NCI-H1436 treated with DMSO at 0.1 percent for 48 hours (cell line): ENCODE measurements around the gene OR2H2.

Experiments
- DNase-seq: peaks from one replicate; lab custom pipeline; 2025; lab: John Stamatoyannopoulos, UW

Gene OR2H2

DNA sequence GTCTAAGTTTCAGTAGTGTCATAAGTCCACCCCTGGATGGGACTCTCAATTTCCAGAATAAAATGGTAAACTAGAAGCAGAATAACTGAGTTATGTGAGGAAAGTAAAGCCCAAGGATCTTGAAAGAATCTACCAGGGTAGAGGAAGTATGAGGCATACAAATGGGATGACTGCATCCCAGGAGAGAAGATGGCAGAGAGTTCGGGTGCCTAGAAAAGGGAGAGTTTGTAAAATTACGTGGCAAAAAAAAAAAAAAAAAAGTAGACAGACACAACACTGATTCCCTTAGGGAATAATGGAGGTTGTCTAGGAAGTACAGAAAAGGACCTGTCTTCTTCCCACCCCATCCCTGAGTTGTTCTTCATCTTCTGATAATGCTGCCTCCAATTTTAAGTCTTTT is 44.6 kb downstream of the OR2H2 start:
- DNase-seq: no peak

DNA sequence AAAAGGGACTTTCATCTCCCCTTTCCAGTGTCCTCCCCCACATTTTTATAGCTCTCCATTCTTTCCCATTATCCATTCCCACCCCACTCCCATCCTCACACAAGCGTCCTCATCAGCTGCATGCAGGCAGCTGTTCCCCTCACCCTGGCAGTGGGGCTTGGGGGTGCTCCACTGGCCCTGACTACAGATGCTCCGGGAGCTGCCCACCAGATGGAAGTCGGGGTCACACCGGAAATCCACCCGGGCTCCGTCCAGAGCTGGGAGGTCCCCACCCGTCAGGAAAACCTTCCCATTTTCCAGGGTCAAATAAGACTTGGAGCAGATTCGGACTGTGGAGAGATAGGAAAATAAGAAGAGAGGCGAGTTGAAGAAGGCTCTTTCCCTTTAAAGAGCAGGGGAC is 45.4 kb downstream of the OR2H2 start:
- DNase-seq: no peak

DNA sequence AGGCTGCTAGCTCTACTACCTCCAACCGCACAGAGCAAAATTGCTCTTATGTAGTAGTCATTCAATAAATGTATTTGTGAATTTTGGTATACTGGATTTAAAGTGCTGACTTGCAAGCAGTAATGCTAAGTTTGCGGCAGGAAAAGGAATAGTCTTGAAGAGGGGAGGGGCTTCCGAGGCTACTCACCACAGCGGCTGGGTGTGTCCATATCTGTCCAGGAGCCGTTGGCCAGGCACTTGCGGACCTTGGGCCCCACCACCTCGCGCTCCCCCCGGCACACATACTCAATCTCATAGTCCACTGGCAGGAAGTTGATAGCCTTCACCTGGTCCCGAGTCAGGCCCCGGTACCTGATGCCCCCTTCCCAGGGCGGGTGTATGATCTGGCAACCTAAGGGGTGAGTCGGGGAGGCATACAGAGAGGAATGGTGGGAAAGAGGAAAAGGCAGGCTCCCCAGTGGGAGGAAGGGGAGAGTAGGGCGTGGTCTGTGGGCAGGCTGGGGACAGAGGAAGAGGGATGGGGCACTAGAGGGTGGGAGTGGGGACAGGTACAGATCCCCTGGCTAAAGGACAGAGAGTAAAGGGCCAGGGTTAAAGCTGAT is 46.4 kb downstream of the OR2H2 start:
- no peak for DNase-seq

DNA sequence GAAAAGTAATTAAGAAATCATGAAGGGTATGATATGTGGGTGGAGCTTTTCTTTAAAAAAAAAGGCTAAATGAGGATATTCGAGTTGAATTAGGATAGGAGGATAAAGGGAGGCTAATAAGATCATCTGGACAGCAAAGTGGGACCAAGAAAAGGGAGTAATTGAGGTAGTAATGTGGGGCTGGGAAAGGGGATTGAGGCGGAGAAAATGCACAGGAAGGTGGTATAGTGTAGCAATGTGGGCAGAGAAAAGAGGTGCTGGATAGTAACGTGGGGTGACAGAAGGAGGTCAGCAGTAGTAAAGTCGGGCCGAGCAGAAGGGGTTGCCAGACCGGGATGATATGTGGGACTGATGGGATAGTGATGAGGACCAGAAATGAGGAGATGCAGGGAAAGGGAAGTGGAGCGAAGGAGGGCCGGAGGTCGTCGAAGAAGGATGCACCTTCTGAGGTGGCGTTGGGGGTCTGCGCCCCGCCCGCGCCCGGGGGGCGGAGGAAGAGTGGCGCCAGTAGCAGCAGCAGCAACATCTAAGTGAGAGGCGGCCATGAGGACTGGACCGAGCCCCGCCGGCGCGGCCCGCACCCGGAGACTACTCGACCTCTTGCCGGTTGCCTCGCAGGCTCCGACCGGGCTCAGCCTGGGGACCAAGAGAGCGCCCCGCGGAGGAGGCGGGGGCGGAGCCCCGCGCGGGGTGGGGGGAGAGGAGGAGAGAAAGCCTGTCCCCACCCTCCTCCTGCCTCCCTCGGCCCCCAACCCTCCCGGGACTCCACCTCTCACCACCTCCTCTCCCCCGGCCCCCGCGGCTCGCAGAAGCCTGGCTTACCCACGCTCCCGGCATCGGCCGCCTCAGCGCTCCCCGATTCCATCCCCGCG is 47.2 kb downstream of the OR2H2 start:
- peak; percentile 12 for DNase-seq

DNA sequence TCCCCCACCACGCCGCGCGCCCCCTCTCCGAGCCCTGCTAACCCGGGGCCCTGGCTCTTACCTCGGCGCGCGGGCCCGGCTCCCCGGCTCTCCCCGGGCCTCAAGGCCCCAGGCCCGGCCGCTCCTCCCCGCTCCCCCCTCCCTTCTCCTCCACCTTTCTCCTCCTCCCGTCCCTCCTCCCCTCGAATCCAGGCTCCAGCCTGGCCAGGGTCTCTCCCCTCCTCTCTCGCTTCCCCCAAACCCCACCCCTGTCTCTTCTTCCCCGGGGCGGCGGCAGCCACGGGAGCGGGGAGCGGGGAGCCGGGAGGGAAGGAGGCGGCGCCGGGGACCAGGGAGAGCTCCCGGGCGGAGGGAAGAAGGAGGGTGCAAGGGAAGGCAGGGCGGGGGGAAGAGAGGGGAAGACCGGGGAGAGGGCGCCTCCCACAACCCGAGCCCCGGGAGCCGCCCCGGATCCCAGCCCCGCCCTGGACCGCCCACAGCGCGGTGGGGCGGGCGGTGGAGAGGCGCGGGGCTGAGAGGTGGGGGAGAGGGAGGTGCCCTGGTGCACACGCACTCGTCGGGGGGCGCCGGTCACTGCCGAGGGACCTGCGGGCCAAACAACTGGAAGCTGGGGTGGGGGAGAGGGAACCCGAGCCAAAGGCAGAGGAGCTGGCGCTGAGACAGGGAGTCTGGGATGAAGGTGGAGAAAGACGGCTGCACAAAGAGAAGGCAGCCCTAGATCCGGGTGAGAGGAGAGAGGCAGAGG is 48.0 kb downstream of the OR2H2 start, which contains the start of gene GABBR1:
TSS of gene GABBR1 (minus strand) at position 395 of the 745 bp plus-strand sequence. CDS start 798 bp downstream, outside the sequence.
- DNase-seq: peak; percentile 44

DNA sequence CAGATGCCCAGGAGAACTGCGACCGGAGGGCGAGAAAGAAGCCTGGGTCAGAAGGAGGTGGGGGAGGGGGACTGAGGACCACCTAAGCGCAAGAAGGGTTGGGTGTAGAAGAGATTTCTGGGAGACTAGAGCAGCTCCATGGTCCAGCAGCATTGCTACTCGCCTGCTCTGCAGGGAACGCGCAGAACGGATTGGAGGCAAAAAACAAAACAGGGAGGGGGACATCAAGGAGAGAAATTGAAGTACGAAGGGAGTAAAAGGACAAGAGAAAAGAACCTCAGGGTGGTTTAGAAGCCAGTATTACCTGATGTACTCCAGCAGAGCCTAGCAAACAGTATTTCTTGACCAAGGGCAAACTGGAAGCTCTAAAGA is 48.6 kb downstream of the OR2H2 start:
- DNase-seq: no peak

DNA sequence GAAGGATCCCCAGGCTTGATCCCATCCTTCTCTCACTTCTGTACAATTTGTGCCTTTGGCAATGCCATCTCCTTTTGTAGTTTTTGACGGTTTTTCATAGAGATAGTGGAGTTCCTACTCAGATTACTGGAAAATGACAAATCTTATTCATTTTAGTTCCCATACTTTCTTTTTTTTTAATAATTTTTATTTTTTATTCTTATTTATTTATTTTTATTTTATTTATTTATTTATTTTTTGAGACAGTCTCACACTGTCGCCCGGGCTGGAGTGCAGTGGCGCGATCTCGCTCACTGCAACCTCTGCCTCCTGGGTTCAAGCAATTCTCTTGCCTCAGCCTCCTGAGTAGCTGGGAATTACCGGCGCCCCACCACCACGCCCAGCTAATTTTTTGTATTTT is 52.3 kb downstream of the OR2H2 start:
- no peak for DNase-seq
